MCF 10A (cell line): Measurements from ENCODE around the gene CNR1. TPM values are rescaled to one million over a fixed set of nuclear protein-coding genes. Genes with fewer than 3 reads are reported as not detected.

ENCODE experiments used
- BruUV-seq: library from RNA; stranded (reverse); fragments of 400-500 nt; replicated peaks from 2 replicates; lab custom pipeline; 2021; lab: Mats Ljungman, UMichigan
- CTCF ChIA-PET: fragments of 300-600 bp; sonication (Branson Sonifier 250); formaldehyde crosslinking; extraction: SDS; loops from one replicate; lab custom pipeline; 2021; ENCODE audit warnings: antibody characterized with exemption, inconsistent platforms; lab: Yijun Ruan, JAX
- POLR2A ChIA-PET: fragments of 300-600, 350-650 bp; sonication (Branson Sonifier 250); formaldehyde crosslinking; extraction: SDS; loops from one replicate; lab custom pipeline; 2020; ENCODE audit warnings: antibody characterized with exemption, inconsistent platforms; lab: Yijun Ruan, JAX
- DNase-seq: peaks from one replicate; pipeline ENCODE4 v3.0.0-alpha.2; 2018; ENCODE audit not compliant: unreplicated experiment
- H3K27ac Mint-ChIP-seq: one replicate; pipeline ENCODE4 v1.8.0; 2022; ENCODE audit warnings: mild to moderate bottlenecking, low read depth, mixed read lengths; ENCODE audit not compliant: unreplicated experiment
- H3K27me3 Mint-ChIP-seq: one replicate; pipeline ENCODE4 v1.8.0; 2022; ENCODE audit warnings: mixed read lengths; ENCODE audit not compliant: insufficient read depth, unreplicated experiment
- H3K36me3 Mint-ChIP-seq: one replicate; pipeline ENCODE4 v1.8.0; 2022; ENCODE audit warnings: mild to moderate bottlenecking, moderate library complexity, mixed read lengths; ENCODE audit not compliant: insufficient read depth, unreplicated experiment
- H3K4me1 Mint-ChIP-seq: one replicate; pipeline ENCODE4 v1.8.0; 2022; ENCODE audit warnings: mixed read lengths; ENCODE audit not compliant: insufficient read depth, unreplicated experiment
- H3K4me3 Mint-ChIP-seq: one replicate; pipeline ENCODE4 v1.8.0; 2022; ENCODE audit warnings: mild to moderate bottlenecking, moderate library complexity, mixed read lengths; ENCODE audit not compliant: unreplicated experiment
- H3K9me3 Mint-ChIP-seq: one replicate; pipeline ENCODE4 v1.8.0; 2022; ENCODE audit warnings: mixed read lengths; ENCODE audit not compliant: unreplicated experiment
- intact Hi-C: fragments of 100-400 bp; cut with micrococcal nuclease; formaldehyde crosslinking; loops from 2 replicates; pipeline ENCODE4 v1.14.1; 2022
- total RNA-seq: library from RNA; stranded (reverse); gene quantifications from 2 replicates; pipeline ENCODE4 v1.2.3, GENCODE V29; 2022
- TF ChIP-seq, protein P1 (sequence below): fragments of 200-600 bp; IDR thresholded peaks from one replicate; pipeline ENCODE4 v1.8.0; 2022; ENCODE audit warnings: antibody characterized with exemption, mild to moderate bottlenecking; ENCODE audit not compliant: unreplicated experiment

The CNR1 gene
- total RNA-seq, 1 experiment from 2014 or later, result 0.16 TPM

GRCh38 chr6:88135578-88136114 is 30.5 kb downstream of the CNR1 start:
- CTCF ChIA-PET, result interaction anchor here (0.7 kb wide), 1 partner anchor 355 kb away, joined by 3 read pairs; no protein-coding TSS in a partner anchor
- POLR2A ChIA-PET, result interaction anchor here (0.6 kb wide), 1 partner anchor 114 kb away, joined by 3 read pairs; no protein-coding TSS in a partner anchor
- Mint-ChIP-seq H3K4me3 (no peak overlapping the region), H3K9me3 (no peaks in the 10 kb centered on the region), H3K27me3 (no peaks in the 10 kb centered on the region), H3K27ac (no peak overlapping the region), H3K4me1 (no peaks in the 10 kb centered on the region), H3K36me3 (no peaks in the 10 kb centered on the region)
- BruUV-seq, result no TSS peak
- intact Hi-C loops, result no loop called here
- TF ChIP-seq, protein P1, sequence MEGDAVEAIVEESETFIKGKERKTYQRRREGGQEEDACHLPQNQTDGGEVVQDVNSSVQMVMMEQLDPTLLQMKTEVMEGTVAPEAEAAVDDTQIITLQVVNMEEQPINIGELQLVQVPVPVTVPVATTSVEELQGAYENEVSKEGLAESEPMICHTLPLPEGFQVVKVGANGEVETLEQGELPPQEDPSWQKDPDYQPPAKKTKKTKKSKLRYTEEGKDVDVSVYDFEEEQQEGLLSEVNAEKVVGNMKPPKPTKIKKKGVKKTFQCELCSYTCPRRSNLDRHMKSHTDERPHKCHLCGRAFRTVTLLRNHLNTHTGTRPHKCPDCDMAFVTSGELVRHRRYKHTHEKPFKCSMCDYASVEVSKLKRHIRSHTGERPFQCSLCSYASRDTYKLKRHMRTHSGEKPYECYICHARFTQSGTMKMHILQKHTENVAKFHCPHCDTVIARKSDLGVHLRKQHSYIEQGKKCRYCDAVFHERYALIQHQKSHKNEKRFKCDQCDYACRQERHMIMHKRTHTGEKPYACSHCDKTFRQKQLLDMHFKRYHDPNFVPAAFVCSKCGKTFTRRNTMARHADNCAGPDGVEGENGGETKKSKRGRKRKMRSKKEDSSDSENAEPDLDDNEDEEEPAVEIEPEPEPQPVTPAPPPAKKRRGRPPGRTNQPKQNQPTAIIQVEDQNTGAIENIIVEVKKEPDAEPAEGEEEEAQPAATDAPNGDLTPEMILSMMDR, result no peak
- no peak for DNase-seq

DNA sequence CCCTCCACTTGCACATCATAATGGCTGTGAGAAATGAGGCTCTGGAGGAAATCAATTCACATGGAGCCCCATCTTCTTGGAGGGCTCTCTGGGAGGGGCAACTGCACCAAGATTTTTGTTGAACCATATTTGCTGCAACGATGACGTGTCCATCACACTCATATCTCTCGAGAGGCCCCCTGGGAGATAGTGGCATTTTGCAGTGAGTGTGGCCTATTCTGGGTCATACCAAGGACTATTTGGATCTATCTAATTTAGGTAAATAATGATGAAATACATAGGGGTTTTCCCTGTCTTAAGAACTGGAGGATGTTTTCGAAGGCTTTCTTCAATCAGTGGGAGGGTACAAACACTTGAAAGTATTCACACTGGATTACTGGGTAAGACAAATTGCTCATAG is 31.6 kb downstream of the CNR1 start:
- no peaks in the 10 kb centered on the region for H3K36me3 Mint-ChIP-seq
- H3K27me3 Mint-ChIP-seq, result no peaks in the 10 kb centered on the region
- no peaks in the 10 kb centered on the region for H3K4me1 Mint-ChIP-seq
- ChIA-PET POLR2A (no interaction called here), CTCF (no interaction called here)
- H3K4me3 Mint-ChIP-seq, result no peak overlapping the region
- no peak for DNase-seq
- TF ChIP-seq, protein P1, result no peak
- H3K9me3 Mint-ChIP-seq, result no peaks in the 10 kb centered on the region
- intact Hi-C loops, result no loop called here
- BruUV-seq, result no TSS peak
- no peak overlapping the region for H3K27ac Mint-ChIP-seq

- H3K4me1 Mint-ChIP-seq, result no peaks in the 10 kb centered on the region
- H3K9me3 Mint-ChIP-seq, result no peaks in the 10 kb centered on the region
- BruUV-seq, result no TSS peak
- TF ChIP-seq, protein P1, result no peak
- intact Hi-C loops, result no loop called here
- H3K4me3 Mint-ChIP-seq, result no peak overlapping the region
- DNase-seq, result no peak
- H3K36me3 Mint-ChIP-seq, result no peaks in the 10 kb centered on the region
- H3K27ac Mint-ChIP-seq, result no peak overlapping the region
- ChIA-PET POLR2A (no interaction called here), CTCF (interaction anchor here (0.5 kb wide), 1 partner anchor 13 kb away, joined by 3 read pairs; no protein-coding TSS in a partner anchor)
- H3K27me3 Mint-ChIP-seq, result no peaks in the 10 kb centered on the region
Measured at GRCh38 chr6:88133718-88134117, 32.4 kb downstream of the CNR1 start.

DNA sequence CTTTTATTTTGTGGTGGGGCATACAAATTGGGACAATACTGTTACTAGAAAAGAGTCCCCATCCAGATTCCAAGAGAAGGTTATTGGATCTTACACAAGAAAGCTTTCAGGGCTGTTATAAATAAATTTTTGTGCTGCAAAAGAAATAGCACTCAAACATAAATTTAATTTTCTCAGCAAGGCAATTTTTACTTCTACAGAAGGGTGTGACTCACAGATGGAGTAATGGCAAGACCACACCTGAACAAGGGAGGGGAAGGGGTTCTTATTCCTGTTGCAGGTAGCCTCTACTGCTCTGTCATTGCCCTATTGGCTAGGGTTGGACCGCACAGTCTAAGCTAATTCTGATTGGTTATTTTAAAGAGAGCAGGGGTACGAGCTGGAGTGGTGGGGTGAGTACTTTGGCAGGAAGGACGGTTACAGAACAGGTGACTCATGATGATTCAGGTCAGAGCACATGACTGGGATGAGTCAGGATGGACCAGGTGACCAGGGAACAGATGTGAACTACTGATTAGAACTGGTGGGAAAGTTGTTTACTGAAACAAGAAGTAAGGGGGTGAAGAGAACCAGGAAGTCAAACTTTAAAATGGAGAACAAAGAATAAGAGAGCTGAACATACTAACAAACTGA is 41.1 kb downstream of the CNR1 start:
- no peaks in the 10 kb centered on the region for H3K36me3 Mint-ChIP-seq
- H3K9me3 Mint-ChIP-seq, result peaks cover 8% of the 10 kb centered on the region
- H3K27me3 Mint-ChIP-seq, result no peaks in the 10 kb centered on the region
- ChIA-PET POLR2A (no interaction called here), CTCF (interaction anchor here (0.5 to 0.7 kb wide), 2 partner anchors 691 to 782 kb away, joined by 3 read pairs; no protein-coding TSS in a partner anchor)
- H3K27ac Mint-ChIP-seq, result no peak overlapping the region
- no peaks in the 10 kb centered on the region for H3K4me1 Mint-ChIP-seq
- TF ChIP-seq, protein P1, result no peak
- BruUV-seq, result no TSS peak
- DNase-seq, result peak; percentile 7
- H3K4me3 Mint-ChIP-seq, result no peak overlapping the region
- intact Hi-C loops, result no loop called here
